Skeletal muscle satellite cell (primary cell): ENCODE measurements around the gene HS2ST1.

Experiments used
- H3K27me3 ChIP-seq: 2 replicates; pipeline ENCODE4 v1.7.0; 2013; ENCODE audit warnings: low read length; ENCODE audit not compliant: control insufficient read depth, insufficient read depth
- H3K36me3 ChIP-seq: 2 replicates; pipeline ENCODE4 v1.7.0; 2013; ENCODE audit warnings: mild to moderate bottlenecking, control low read depth, low read length; ENCODE audit not compliant: insufficient read depth
- H3K4me1 ChIP-seq: 2 replicates; pipeline ENCODE4 v1.7.0; 2013; ENCODE audit warnings: low read length; ENCODE audit not compliant: control insufficient read depth, insufficient read depth
- H3K4me2 ChIP-seq: 2 replicates; pipeline ENCODE4 v1.7.0; 2013; ENCODE audit warnings: mild to moderate bottlenecking, low read length
- H3K4me3 ChIP-seq: 2 replicates; pipeline ENCODE4 v1.7.0; 2013; ENCODE audit warnings: low read length
- H3K9ac ChIP-seq: 2 replicates; pipeline ENCODE4 v1.7.0; 2013; ENCODE audit warnings: mild to moderate bottlenecking, low read depth, low read length, moderate library complexity
- H3K9me3 ChIP-seq: replicated peaks from 2 replicates; pipeline ENCODE4 v1.7.0; 2013; ENCODE audit warnings: mild to moderate bottlenecking, control low read depth, low read length

Gene HS2ST1

GRCh38 chr1:87134625-87135328 is 220.3 kb downstream of the HS2ST1 start:
- H3K36me3 ChIP-seq: no peaks in the 10 kb centered on the region
- no peak overlapping the region for H3K9ac ChIP-seq
- peaks cover 14% of the 10 kb centered on the region for H3K27me3 ChIP-seq
- no peaks in the 10 kb centered on the region for H3K9me3 ChIP-seq
- no peak overlapping the region for H3K4me3 ChIP-seq
- H3K4me1 ChIP-seq: no peaks in the 10 kb centered on the region
- H3K4me2 ChIP-seq: no peak overlapping the region

GRCh38 chr1:87135329-87135712 is 220.9 kb downstream of the HS2ST1 start:
- Histone ChIP-seq H3K4me2 (no peak overlapping the region), H3K9ac (no peak overlapping the region), H3K27me3 (peaks cover 14% of the 10 kb centered on the region), H3K36me3 (no peaks in the 10 kb centered on the region), H3K4me3 (no peak overlapping the region), H3K9me3 (no peaks in the 10 kb centered on the region), H3K4me1 (no peaks in the 10 kb centered on the region)

GRCh38 chr1:87136607-87137341 is 222.3 kb downstream of the HS2ST1 start:
- Histone ChIP-seq H3K9me3 (no peaks in the 10 kb centered on the region), H3K27me3 (peaks cover 14% of the 10 kb centered on the region), H3K9ac (no peak overlapping the region)

GRCh38 chr1:87137342-87137739 is 222.9 kb downstream of the HS2ST1 start:
- no peaks in the 10 kb centered on the region for H3K4me1 ChIP-seq
- H3K9me3 ChIP-seq: no peaks in the 10 kb centered on the region
- no peak overlapping the region for H3K9ac ChIP-seq
- no peak overlapping the region for H3K4me3 ChIP-seq
- no peak overlapping the region for H3K4me2 ChIP-seq
- H3K36me3 ChIP-seq: no peaks in the 10 kb centered on the region
- H3K27me3 ChIP-seq: peaks cover 14% of the 10 kb centered on the region

More at GRCh38 chr1:87136607-87137341, 222.3 kb downstream of the HS2ST1 start:
- no peaks in the 10 kb centered on the region for H3K36me3 ChIP-seq
- H3K4me1 ChIP-seq: no peaks in the 10 kb centered on the region
- H3K4me2 ChIP-seq: no peak overlapping the region
- H3K4me3 ChIP-seq: no peak overlapping the region

GRCh38 chr1:87140831-87141540 is 226.6 kb downstream of the HS2ST1 start:
- Histone ChIP-seq H3K36me3 (no peaks in the 10 kb centered on the region), H3K9ac (no peak overlapping the region), H3K27me3 (peaks cover 14% of the 10 kb centered on the region), H3K9me3 (no peaks in the 10 kb centered on the region), H3K4me2 (no peak overlapping the region), H3K4me3 (no peak overlapping the region), H3K4me1 (no peaks in the 10 kb centered on the region)

- H3K4me1 ChIP-seq: no peaks in the 10 kb centered on the region
- H3K4me2 ChIP-seq: no peak overlapping the region
- no peak overlapping the region for H3K4me3 ChIP-seq
- no peak overlapping the region for H3K9ac ChIP-seq
- H3K36me3 ChIP-seq: no peaks in the 10 kb centered on the region
- no peaks in the 10 kb centered on the region for H3K9me3 ChIP-seq
- H3K27me3 ChIP-seq: peaks cover 12% of the 10 kb centered on the region
Measured at GRCh38 chr1:87141556-87141955, 227.1 kb downstream of the HS2ST1 start.

- H3K4me3 ChIP-seq: no peak overlapping the region
- H3K9me3 ChIP-seq: no peaks in the 10 kb centered on the region
- H3K4me2 ChIP-seq: no peak overlapping the region
- no peak overlapping the region for H3K9ac ChIP-seq
- no peaks in the 10 kb centered on the region for H3K36me3 ChIP-seq
- H3K27me3 ChIP-seq: no peaks in the 10 kb centered on the region
- no peaks in the 10 kb centered on the region for H3K4me1 ChIP-seq
Measured at GRCh38 chr1:87143413-87144135, 229.1 kb downstream of the HS2ST1 start.

- H3K9me3 ChIP-seq: no peaks in the 10 kb centered on the region
- no peak overlapping the region for H3K4me3 ChIP-seq
- no peak overlapping the region for H3K9ac ChIP-seq
- H3K4me2 ChIP-seq: no peak overlapping the region
- H3K36me3 ChIP-seq: no peaks in the 10 kb centered on the region
- H3K27me3 ChIP-seq: no peaks in the 10 kb centered on the region
- peaks cover 3% of the 10 kb centered on the region for H3K4me1 ChIP-seq
Measured at GRCh38 chr1:87144316-87144895, 230.0 kb downstream of the HS2ST1 start.

GRCh38 chr1:87144981-87145380 is 230.5 kb downstream of the HS2ST1 start:
- Histone ChIP-seq H3K36me3 (no peaks in the 10 kb centered on the region), H3K4me1 (peaks cover 9% of the 10 kb centered on the region), H3K9ac (no peak overlapping the region), H3K9me3 (no peaks in the 10 kb centered on the region), H3K27me3 (no peaks in the 10 kb centered on the region), H3K4me3 (no peak overlapping the region), H3K4me2 (no peak overlapping the region)

- Histone ChIP-seq H3K4me2 (no peak overlapping the region), H3K9me3 (no peaks in the 10 kb centered on the region), H3K27me3 (no peaks in the 10 kb centered on the region), H3K9ac (no peak overlapping the region), H3K4me3 (no peak overlapping the region), H3K36me3 (no peaks in the 10 kb centered on the region), H3K4me1 (peaks cover 13% of the 10 kb centered on the region)
Measured at GRCh38 chr1:87146538-87146937, 232.1 kb downstream of the HS2ST1 start.

GRCh38 chr1:87146986-87147385 is 232.6 kb downstream of the HS2ST1 start:
- H3K27me3 ChIP-seq: no peaks in the 10 kb centered on the region

More at GRCh38 chr1:87146986-87147385, 232.6 kb downstream of the HS2ST1 start:
- Histone ChIP-seq H3K4me3 (no peak overlapping the region), H3K36me3 (no peaks in the 10 kb centered on the region), H3K9ac (no peak overlapping the region), H3K4me2 (no peak overlapping the region), H3K9me3 (no peaks in the 10 kb centered on the region), H3K4me1 (peaks cover 14% of the 10 kb centered on the region)
